ENCODE measurements around the gene ALDH3A1.
"Not testable (repeated sequence)": the region's sequence is repeated elsewhere in the genome, so short reads cannot be mapped to it uniquely, and the experiment has no call there.

ALDH3A1 gene

GRCh38 chr17:19747829-19748806 lies at the start of gene ALDH3A1:
Gene ALDH3A1, minus strand, starts transcription at chr17:19748298. Its CDS starts 3,169 bp downstream, at chr17:19745129.
- no peak for DNase-seq (ENCODE audit: low read depth)

- no peak for DNase-seq (ENCODE audit: low read depth)
Measured at GRCh38 chr17:19796457-19796856, 48.4 kb upstream of the ALDH3A1 start.

- DNase-seq (ENCODE audit: low read depth) = no peak
Measured at GRCh38 chr17:19791918-19792550, 43.9 kb upstream of the ALDH3A1 start.

GRCh38 chr17:19787733-19788357 lies 39.7 kb upstream of the ALDH3A1 start:
- DNase-seq (ENCODE audit: low read depth) = no peak

- no peak for DNase-seq (ENCODE audit: low read depth)
Measured at GRCh38 chr17:19785854-19786253, 37.8 kb upstream of the ALDH3A1 start.

- no peak for DNase-seq (ENCODE audit: low read depth)
Measured at GRCh38 chr17:19781488-19782458, 33.7 kb upstream of the ALDH3A1 start.

- no peak for DNase-seq (ENCODE audit: low read depth)
Measured at GRCh38 chr17:19780846-19781245, 32.7 kb upstream of the ALDH3A1 start.

- no peak for DNase-seq (ENCODE audit: low read depth)
Measured at GRCh38 chr17:19773534-19773933, 25.4 kb upstream of the ALDH3A1 start.

- DNase-seq (ENCODE audit: low read depth) = peak; percentile 18
Measured at GRCh38 chr17:19771971-19772630, 24.0 kb upstream of the ALDH3A1 start.

GRCh38 chr17:19770985-19771735 lies 23.1 kb upstream of the ALDH3A1 start:
- no peak for DNase-seq (ENCODE audit: low read depth)

GRCh38 chr17:19769946-19770652 lies 22.0 kb upstream of the ALDH3A1 start:
- DNase-seq (ENCODE audit: low read depth) = no peak

GRCh38 chr17:19768046-19768782 lies 20.1 kb upstream of the ALDH3A1 start:
- no peak for DNase-seq (ENCODE audit: low read depth)

- DNase-seq (ENCODE audit: low read depth) = peak; percentile 41
Measured at GRCh38 chr17:19766421-19767270, 18.5 kb upstream of the ALDH3A1 start.

GRCh38 chr17:19766016-19766415 lies 17.9 kb upstream of the ALDH3A1 start:
- no peak for DNase-seq (ENCODE audit: low read depth)

GRCh38 chr17:19763991-19764390 lies 15.9 kb upstream of the ALDH3A1 start:
- not testable (repeated sequence) for DNase-seq (ENCODE audit: low read depth)

- no peak for DNase-seq (ENCODE audit: low read depth)
Measured at GRCh38 chr17:19763416-19763815, 15.3 kb upstream of the ALDH3A1 start.

GRCh38 chr17:19762515-19762961 lies 14.4 kb upstream of the ALDH3A1 start:
- no peak for DNase-seq (ENCODE audit: low read depth)

GRCh38 chr17:19760746-19761145 lies 12.6 kb upstream of the ALDH3A1 start:
- no peak for DNase-seq (ENCODE audit: low read depth)
